Thyroid gland (tissue), 4 donors: ENCODE data around the gene DYNLRB2. TPM values are rescaled to one million over a fixed set of nuclear protein-coding genes. Genes with fewer than 3 reads are reported as not detected.

ENCODE experiments used
- DNase-seq, 2 donors: peaks; one replicate each; pipeline ENCODE4 v3.0.0-alpha.2; 2019
- H3K27ac ChIP-seq, 3 donors: fragments of 200-600 bp; sonication (generic); 1 replicate in 2 of 3; 2 replicates in 1 of 3; pipeline ENCODE4 v1.5.1; 2016 to 2019; ENCODE audit warnings: mild to moderate bottlenecking in 1 of 3, moderate library complexity in 1 of 3
- H3K27me3 ChIP-seq: fragments of 200-600 bp; sonication (generic); one replicate; pipeline ENCODE4 v1.5.1; 2019
- H3K36me3 ChIP-seq, 2 donors: fragments of 200-600 bp; sonication (generic); one replicate each; pipeline ENCODE4 v1.5.1; 2016 to 2019
- H3K4me1 ChIP-seq, 2 donors: fragments of 200-600 bp; sonication (generic); one replicate each; pipeline ENCODE4 v1.5.1; 2017 to 2019
- H3K4me3 ChIP-seq, 3 donors: fragments of 200-600 bp; sonication (generic); replicated peaks in 1 of 3; 1 replicate in 2 of 3; 2 replicates in 1 of 3; pipeline ENCODE4 v1.5.1; 2016; ENCODE audit warnings: mild to moderate bottlenecking in 1 of 3
- H3K9me3 ChIP-seq: fragments of 200-600 bp; sonication (generic); one replicate; pipeline ENCODE4 v1.5.1; 2017
- CTCF ChIP-seq, 6 experiments: fragments of 200-600 bp in 3 of 6; fragments of 450-650 bp in 3 of 6; sonication (generic) in 3 of 6; IDR thresholded peaks; one replicate each; pipeline ENCODE4 v1.5.1; 2016 to 2019; ENCODE audit warnings: antibody characterized with exemption in 6 of 6, mild to moderate bottlenecking in 2 of 6, inconsistent platforms in 1 of 6, moderate library complexity in 1 of 6
- POLR2A ChIP-seq, 2 donors: fragments of 450-650 bp; IDR thresholded peaks; one replicate each; pipeline ENCODE4 v1.6.1; 2017; ENCODE audit warnings: antibody characterized with exemption in 2 of 2, mild to moderate bottlenecking in 2 of 2, moderate library complexity in 1 of 2
- WGBS, 2 donors: methylation state at CpG; one replicate each; pipeline ENCODE4 v1.1.5; 2017; 5-methylcytosine and 5-hydroxymethylcytosine counted together
- intact Hi-C: fragments of 100-400 bp; cut with DNase I; formaldehyde crosslinking; loops from one replicate; pipeline ENCODE4 v1.15.1; 2023
- total RNA-seq, 4 donors: library from RNA; depleted of rRNA; stranded (reverse); fragments of >200 nt; gene quantifications; one replicate each; pipeline ENCODE4 v1.2.3, GENCODE V29; 2016

The DYNLRB2 gene
- total RNA-seq, 4 donors from 2014 or later: 6.4 to 11.6 (median 6.7) TPM; not detected in 1

GRCh38 chr16:80556481-80556880 is 15.7 kb downstream of the DYNLRB2 start:
- DNase-seq: no peak
- TF ChIP-seq CTCF (IDR thresholded peaks at IDR 0.05) (no peak), POLR2A (IDR thresholded peaks at IDR 0.05) (no peak)
- Histone ChIP-seq H3K4me1 (no peaks in the 10 kb centered on the region), H3K27me3 (no peaks in the 10 kb centered on the region), H3K4me3 (no peak overlapping the region), H3K9me3 (no peaks in the 10 kb centered on the region), H3K36me3 (no peaks in the 10 kb centered on the region), H3K27ac (no peak overlapping the region)
- 65 to 85% methylated on average over 2 of the region's 3 CpGs for WGBS, 2 donors
- intact Hi-C loops: no loop called here

- intact Hi-C loops: no loop called here
- DNase-seq: no peak
- no peaks in the 10 kb centered on the region for H3K4me1 ChIP-seq
- 74 to 87% methylated on average over 5 of the region's 5 CpGs for WGBS, 2 donors
- H3K9me3 ChIP-seq: no peaks in the 10 kb centered on the region
- H3K27ac ChIP-seq: no peak overlapping the region
- no peak for TF ChIP-seq POLR2A (IDR thresholded peaks at IDR 0.05)
- no peak for TF ChIP-seq CTCF (IDR thresholded peaks at IDR 0.05)
- no peaks in the 10 kb centered on the region for H3K27me3 ChIP-seq
- no peaks in the 10 kb centered on the region for H3K36me3 ChIP-seq
- H3K4me3 ChIP-seq: no peak overlapping the region
These were observed 16.2 kb downstream of the DYNLRB2 start for GRCh38 chr16:80557037-80557436.

- 67 to 72% methylated on average over 4 of the region's 4 CpGs for WGBS, 2 donors
- intact Hi-C loops: no loop called here
These were observed 18.6 kb downstream of the DYNLRB2 start for GRCh38 chr16:80559369-80559768.

GRCh38 chr16:80563066-80563465 is 22.3 kb downstream of the DYNLRB2 start:
- Histone ChIP-seq H3K4me1 (no peaks in the 10 kb centered on the region), H3K4me3 (no peak overlapping the region), H3K36me3 (no peaks in the 10 kb centered on the region), H3K9me3 (no peaks in the 10 kb centered on the region), H3K27ac (no peak overlapping the region), H3K27me3 (no peaks in the 10 kb centered on the region)
- TF ChIP-seq CTCF (IDR thresholded peaks at IDR 0.05): no peak
- no peak for TF ChIP-seq POLR2A (IDR thresholded peaks at IDR 0.05)
- no peak for DNase-seq
- intact Hi-C loops: no loop called here
- WGBS, 2 donors: 76 to 85% methylated on average over 3 of the region's 3 CpGs

More at GRCh38 chr16:80559369-80559768, 18.6 kb downstream of the DYNLRB2 start:
- DNase-seq: no peak
- no peak for TF ChIP-seq CTCF (IDR thresholded peaks at IDR 0.05)
- TF ChIP-seq POLR2A (IDR thresholded peaks at IDR 0.05): no peak
- H3K4me3 ChIP-seq: no peak overlapping the region
- no peaks in the 10 kb centered on the region for H3K9me3 ChIP-seq
- no peaks in the 10 kb centered on the region for H3K27me3 ChIP-seq
- H3K27ac ChIP-seq: no peak overlapping the region
- no peaks in the 10 kb centered on the region for H3K36me3 ChIP-seq
- H3K4me1 ChIP-seq: no peaks in the 10 kb centered on the region

- no peak for TF ChIP-seq CTCF (IDR thresholded peaks at IDR 0.05)
- TF ChIP-seq POLR2A (IDR thresholded peaks at IDR 0.05): no peak
- no peaks in the 10 kb centered on the region for H3K27me3 ChIP-seq
- DNase-seq: no peak
- intact Hi-C loops: no loop called here
- WGBS, 2 donors: 68 to 72% methylated on average over 7 of the region's 7 CpGs
- no peaks in the 10 kb centered on the region for H3K4me1 ChIP-seq
- no peak overlapping the region for H3K27ac ChIP-seq
- no peaks in the 10 kb centered on the region for H3K9me3 ChIP-seq
- no peaks in the 10 kb centered on the region for H3K36me3 ChIP-seq
- no peak overlapping the region for H3K4me3 ChIP-seq
These were observed 23.6 kb downstream of the DYNLRB2 start for GRCh38 chr16:80564394-80564793.
